Measurements from ENCODE around the gene MACROD2. TPM values are rescaled to one million over a fixed set of nuclear protein-coding genes. Genes with fewer than 3 reads are reported as not detected.

MACROD2 gene
- total RNA-seq, 4 donors from 2014 or later, result 1.8 to 4.8 (median 2.9) TPM

GRCh38 chr20:15446373-15446772, 1451.1 kb downstream of the MACROD2 start:
- no peaks in the 10 kb centered on the region for H3K9me3 ChIP-seq
- intact Hi-C loops (cut with DNase I), result no loop called here
- no peak for DNase-seq
- H3K27ac ChIP-seq, result no peak overlapping the region
- no peaks in the 10 kb centered on the region for H3K36me3 ChIP-seq
- TF ChIP-seq POLR2A (IDR thresholded peaks at IDR 0.05), result no peak
- TF ChIP-seq, protein P1, sequence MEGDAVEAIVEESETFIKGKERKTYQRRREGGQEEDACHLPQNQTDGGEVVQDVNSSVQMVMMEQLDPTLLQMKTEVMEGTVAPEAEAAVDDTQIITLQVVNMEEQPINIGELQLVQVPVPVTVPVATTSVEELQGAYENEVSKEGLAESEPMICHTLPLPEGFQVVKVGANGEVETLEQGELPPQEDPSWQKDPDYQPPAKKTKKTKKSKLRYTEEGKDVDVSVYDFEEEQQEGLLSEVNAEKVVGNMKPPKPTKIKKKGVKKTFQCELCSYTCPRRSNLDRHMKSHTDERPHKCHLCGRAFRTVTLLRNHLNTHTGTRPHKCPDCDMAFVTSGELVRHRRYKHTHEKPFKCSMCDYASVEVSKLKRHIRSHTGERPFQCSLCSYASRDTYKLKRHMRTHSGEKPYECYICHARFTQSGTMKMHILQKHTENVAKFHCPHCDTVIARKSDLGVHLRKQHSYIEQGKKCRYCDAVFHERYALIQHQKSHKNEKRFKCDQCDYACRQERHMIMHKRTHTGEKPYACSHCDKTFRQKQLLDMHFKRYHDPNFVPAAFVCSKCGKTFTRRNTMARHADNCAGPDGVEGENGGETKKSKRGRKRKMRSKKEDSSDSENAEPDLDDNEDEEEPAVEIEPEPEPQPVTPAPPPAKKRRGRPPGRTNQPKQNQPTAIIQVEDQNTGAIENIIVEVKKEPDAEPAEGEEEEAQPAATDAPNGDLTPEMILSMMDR (IDR thresholded peaks at IDR 0.05), result no peak
- H3K27me3 ChIP-seq, result no peaks in the 10 kb centered on the region
- 62 to 69% methylated on average over 5 to 9 of the region's 9 CpGs for WGBS, 2 donors
- no peak overlapping the region for H3K4me3 ChIP-seq
- peaks cover 0 to 3% (median 0%) of the 10 kb centered on the region in 3 donors for H3K4me1 ChIP-seq

- H3K36me3 ChIP-seq, result no peaks in the 10 kb centered on the region
- no peak for TF ChIP-seq POLR2A (IDR thresholded peaks at IDR 0.05)
- TF ChIP-seq, protein P1 (IDR thresholded peaks at IDR 0.05), result no peak
- peaks cover 0 to 3% (median 0%) of the 10 kb centered on the region in 3 donors for H3K4me1 ChIP-seq
- no peaks in the 10 kb centered on the region for H3K27me3 ChIP-seq
- no peak overlapping the region for H3K27ac ChIP-seq
- no peak overlapping the region for H3K4me3 ChIP-seq
- DNase-seq, result no peak
- 67 to 70% methylated on average over 2 of the region's 2 CpGs for WGBS, 2 donors
- intact Hi-C loops (cut with DNase I), result no loop called here
- no peaks in the 10 kb centered on the region for H3K9me3 ChIP-seq
Observed at GRCh38 chr20:15447549-15447948, 1452.2 kb downstream of the MACROD2 start.

GRCh38 chr20:15449061-15449460, 1453.7 kb downstream of the MACROD2 start:
- intact Hi-C loops (cut with DNase I), result no loop called here
- Histone ChIP-seq H3K27me3 (no peaks in the 10 kb centered on the region), H3K27ac (no peak overlapping the region), H3K4me3 (no peak overlapping the region), H3K4me1 (peaks cover 0 to 3% (median 0%) of the 10 kb centered on the region in 3 donors), H3K9me3 (no peaks in the 10 kb centered on the region), H3K36me3 (no peaks in the 10 kb centered on the region)
- DNase-seq, result no peak
- TF ChIP-seq, protein P1 (IDR thresholded peaks at IDR 0.05), result no peak
- TF ChIP-seq POLR2A (IDR thresholded peaks at IDR 0.05), result no peak
- 91 to 93% methylated on average over 4 of the region's 4 CpGs for WGBS, 2 donors

- WGBS, 2 donors, result 73 to 80% methylated on average over 2 of the region's 2 CpGs
- Histone ChIP-seq H3K4me1 (peaks cover 0 to 3% (median 0%) of the 10 kb centered on the region in 3 donors), H3K27ac (no peak overlapping the region), H3K9me3 (no peaks in the 10 kb centered on the region), H3K4me3 (no peak overlapping the region), H3K27me3 (no peaks in the 10 kb centered on the region), H3K36me3 (no peaks in the 10 kb centered on the region)
- no peak for TF ChIP-seq POLR2A (IDR thresholded peaks at IDR 0.05)
- TF ChIP-seq, protein P1 (IDR thresholded peaks at IDR 0.05), result no peak
- intact Hi-C loops (cut with DNase I), result no loop called here
- no peak for DNase-seq
Observed at GRCh38 chr20:15451241-15451640, 1455.9 kb downstream of the MACROD2 start.

DNA sequence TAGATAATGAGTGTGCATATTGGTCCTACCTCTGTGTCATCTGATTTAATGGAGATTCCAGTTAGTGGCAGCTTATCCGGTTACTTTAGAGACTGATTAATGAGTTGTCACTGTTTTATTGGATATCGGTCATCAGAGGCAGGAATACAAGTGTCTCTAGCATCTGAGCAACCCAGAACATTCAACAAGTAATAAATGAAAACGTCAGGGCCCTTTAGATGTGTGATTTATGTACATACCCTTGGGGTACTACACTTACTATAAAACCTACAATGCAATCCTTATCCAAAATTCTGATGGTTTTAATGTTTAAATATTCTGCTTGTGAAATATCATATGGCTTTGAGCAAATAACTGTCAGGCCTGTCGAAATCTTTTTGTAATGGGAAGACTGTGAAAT, 1460.0 kb downstream of the MACROD2 start:
- H3K36me3 ChIP-seq, result no peaks in the 10 kb centered on the region
- intact Hi-C loops (cut with DNase I), result no loop called here
- no peak overlapping the region for H3K27ac ChIP-seq
- no peak overlapping the region for H3K4me3 ChIP-seq
- DNase-seq, result no peak
- TF ChIP-seq, protein P1 (IDR thresholded peaks at IDR 0.05), result no peak
- no peak for TF ChIP-seq POLR2A (IDR thresholded peaks at IDR 0.05)
- no peaks in the 10 kb centered on the region for H3K27me3 ChIP-seq
- WGBS, 2 donors, result 40 to 45% methylated on average over 4 of the region's 4 CpGs
- no peaks in the 10 kb centered on the region for H3K4me1 ChIP-seq
- no peaks in the 10 kb centered on the region for H3K9me3 ChIP-seq
